Urinary bladder (tissue), 4 donors: ENCODE results near the gene UBE3D. TPM values are rescaled to one million over a fixed set of nuclear protein-coding genes. Genes with fewer than 3 reads are reported as not detected.

Experiments
- DNase-seq: peaks from one replicate; pipeline ENCODE4 v3.0.0-alpha.2; 2015; ENCODE audit errors: extremely low spot score
- H3K27ac ChIP-seq: one replicate; pipeline ENCODE4 v1.5.1; 2013; ENCODE audit warnings: low read depth, mild to moderate bottlenecking, moderate library complexity
- H3K36me3 ChIP-seq: one replicate; pipeline ENCODE4 v1.6.1; 2013; ENCODE audit warnings: mild to moderate bottlenecking, moderate library complexity; ENCODE audit not compliant: insufficient read depth
- H3K4me1 ChIP-seq: one replicate; pipeline ENCODE4 v1.6.1; 2013; ENCODE audit warnings: mild to moderate bottlenecking, moderate library complexity; ENCODE audit not compliant: insufficient read depth
- H3K4me3 ChIP-seq: one replicate; pipeline ENCODE4 v1.5.1; 2013; ENCODE audit warnings: low read depth, low read length
- WGBS: extraction: QIAGEN DNeasy Blood & Tissue Kit; methylation state at CpG from one replicate; pipeline ENCODE4 v1.1.7; 2013; 5-methylcytosine and 5-hydroxymethylcytosine counted together
- polyA plus RNA-seq: library from polyadenylated mRNA; stranded (reverse); fragments of 200-250 nt; gene quantifications from one replicate; pipeline ENCODE4 v1.2.3, GENCODE V29; 2013
- total RNA-seq: library from RNA; depleted of rRNA; stranded (reverse); fragments of >200 nt; gene quantifications from one replicate; pipeline ENCODE4 v1.2.3, GENCODE V29; 2014
- donor health status: healthy with polysubstance abuse.
- donor health status: healthy.

UBE3D gene
- total and polyA plus RNA-seq, 2 donors, result 4.0 to 17.3 TPM

DNA sequence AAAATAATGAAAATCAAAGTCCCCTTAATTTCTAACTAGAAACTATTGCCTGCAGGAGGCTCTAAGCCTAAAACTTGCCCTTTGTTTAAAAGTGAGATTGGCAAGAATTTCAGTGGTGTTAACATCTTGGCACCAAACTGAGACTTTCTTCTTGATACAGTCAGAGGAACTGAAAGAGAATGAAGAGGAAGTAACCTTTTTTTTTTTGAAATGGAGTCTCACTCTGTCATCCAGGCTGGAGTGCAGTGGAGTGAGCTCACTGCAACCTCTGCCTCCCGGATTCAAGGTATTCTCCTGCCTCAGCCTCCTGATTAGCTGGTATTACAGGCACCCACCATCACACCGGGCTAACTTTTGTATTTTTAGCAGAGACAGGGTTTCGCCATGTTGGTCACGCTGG lies 5.4 kb upstream of the UBE3D start:
- no peak overlapping the region for H3K4me3 ChIP-seq
- DNase-seq, result no peak
- 78% methylated on average over 4 of the region's 4 CpGs for WGBS
- no peak overlapping the region for H3K27ac ChIP-seq
- no peaks in the 10 kb centered on the region for H3K36me3 ChIP-seq
- no peaks in the 10 kb centered on the region for H3K4me1 ChIP-seq

DNA sequence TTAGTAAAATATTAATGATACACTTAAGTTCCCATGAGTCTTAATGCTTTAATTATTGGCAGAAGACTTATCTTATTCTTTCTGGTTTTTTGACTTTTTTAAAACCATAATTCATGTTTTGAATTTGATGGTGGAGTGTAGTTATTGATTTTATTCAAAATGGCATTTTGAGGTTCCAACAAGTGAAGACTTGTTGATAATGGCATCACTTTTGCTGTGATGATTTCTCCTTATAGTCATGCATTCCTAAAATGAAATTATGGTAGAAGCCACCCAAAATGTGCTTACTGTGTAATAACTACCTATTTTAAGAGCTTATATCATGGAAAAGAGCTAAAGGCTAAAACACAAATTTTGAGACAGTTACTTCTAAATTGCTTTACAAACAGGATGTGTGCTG lies 4.0 kb upstream of the UBE3D start:
- no peak overlapping the region for H3K4me3 ChIP-seq
- DNase-seq, result no peak
- no peak overlapping the region for H3K27ac ChIP-seq
- H3K36me3 ChIP-seq, result no peaks in the 10 kb centered on the region
- no peaks in the 10 kb centered on the region for H3K4me1 ChIP-seq

DNA sequence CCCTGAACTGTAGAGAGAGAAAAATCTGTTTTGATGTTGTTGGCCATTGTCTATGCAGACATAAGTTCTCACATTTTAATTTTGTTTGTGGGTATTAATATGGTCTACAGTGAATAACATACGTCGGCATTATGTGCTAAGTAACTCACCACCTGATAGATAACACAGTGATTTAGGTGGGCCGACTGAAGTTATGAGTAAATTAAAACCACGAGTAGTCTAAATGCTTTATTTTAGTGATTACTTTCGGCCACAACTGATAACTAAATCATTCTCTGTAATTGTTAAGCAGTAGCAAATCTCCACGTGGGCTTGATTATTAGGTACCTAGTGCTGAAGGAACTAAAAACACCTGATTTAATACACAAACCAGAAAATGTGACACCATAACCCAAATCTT lies 3.0 kb upstream of the UBE3D start:
- Histone ChIP-seq H3K4me1 (no peaks in the 10 kb centered on the region), H3K36me3 (no peaks in the 10 kb centered on the region), H3K27ac (no peak overlapping the region), H3K4me3 (peak overlapping the region; percentile 92)
- whole genome bisulfite sequencing, result 49% methylated on average over 6 of the region's 6 CpGs
- no peak for DNase-seq

DNA sequence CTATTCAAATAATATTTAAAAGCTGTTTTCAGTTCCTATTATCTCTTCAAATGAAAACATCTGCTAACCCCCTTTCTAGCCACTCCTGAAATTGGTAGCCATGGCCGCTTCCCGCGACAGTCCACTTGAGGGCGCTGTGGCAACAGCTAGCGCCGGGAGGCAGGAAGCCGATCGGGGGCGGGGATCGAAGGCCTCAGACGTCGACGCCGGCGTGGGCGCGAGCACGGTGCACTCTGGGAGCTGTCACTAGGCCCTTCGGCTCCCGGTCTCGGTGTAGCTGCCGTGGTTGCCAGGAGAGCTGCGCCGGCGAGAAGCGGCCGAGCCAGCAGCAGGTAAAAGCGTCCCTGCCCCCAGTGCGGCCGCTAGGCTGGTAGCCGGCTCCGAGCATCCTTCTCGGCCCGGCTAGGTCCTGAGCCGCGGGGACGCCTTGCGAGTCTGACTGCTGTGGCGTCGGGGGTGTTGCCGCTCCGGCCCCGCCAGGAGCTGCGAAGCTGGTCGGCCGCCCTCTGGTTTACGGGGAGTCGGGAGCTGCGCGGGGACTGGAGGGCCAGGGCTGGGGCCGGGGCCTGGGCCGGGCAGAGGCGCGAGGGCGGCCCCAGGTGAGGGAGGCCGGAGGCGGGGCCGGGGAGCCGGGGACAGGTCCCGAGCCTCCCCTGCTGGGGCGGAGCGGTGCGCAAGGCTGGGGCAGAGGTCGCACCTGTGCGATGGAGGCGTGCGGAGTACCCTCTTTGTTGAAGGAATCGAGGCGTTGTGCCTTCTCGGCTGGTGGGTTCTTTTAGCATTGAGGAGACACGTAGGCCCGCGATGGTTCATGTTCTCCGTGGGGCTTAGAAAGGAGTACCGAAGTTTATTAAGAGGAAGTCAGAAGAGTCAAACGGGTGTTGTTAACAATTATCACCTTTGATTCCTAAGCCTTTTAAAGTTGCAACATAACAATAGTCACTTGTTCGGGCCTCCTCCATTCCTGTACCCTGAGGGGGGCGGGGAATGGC lies 2.1 kb upstream of the UBE3D start, which contains the start of gene DOP1A:
TSS of gene DOP1A (plus strand) at position 224 of the 992 bp plus-strand sequence. CDS start 29,307 bp downstream, outside the sequence.
- Histone ChIP-seq H3K4me1 (no peaks in the 10 kb centered on the region), H3K4me3 (peak within 1 kb of the TSS; percentile 92), H3K36me3 (no peaks in the 10 kb centered on the region), H3K27ac (peak within 1 kb of the TSS; percentile 38)
- peak; percentile 80 for DNase-seq
- under 1% methylated on average over 78 of the region's 78 CpGs for WGBS

DNA sequence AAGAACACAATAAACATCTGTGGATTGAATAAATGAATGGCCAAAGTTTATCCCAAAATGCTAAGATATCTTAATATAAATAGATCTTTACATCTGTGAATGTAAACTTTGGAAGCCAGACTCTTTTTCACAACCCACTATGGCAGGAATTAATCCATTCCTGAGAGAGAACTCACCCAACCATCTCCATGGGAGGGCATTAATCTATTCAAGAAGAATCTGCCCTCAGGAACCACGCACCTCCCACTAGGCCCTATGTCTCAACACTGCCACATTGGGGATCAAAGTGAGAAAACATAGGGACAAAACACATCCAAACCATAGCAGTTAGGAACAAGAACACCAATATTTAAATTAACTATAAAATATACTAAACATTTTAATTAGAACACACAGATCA lies 3.4 kb downstream of the UBE3D start:
- DNase-seq, result no peak
- Histone ChIP-seq H3K4me1 (no peaks in the 10 kb centered on the region), H3K36me3 (peaks cover 2% of the 10 kb centered on the region), H3K4me3 (no peak overlapping the region), H3K27ac (no peak overlapping the region)
- WGBS, result 92% methylated on average over 1 of the region's 1 CpG

DNA sequence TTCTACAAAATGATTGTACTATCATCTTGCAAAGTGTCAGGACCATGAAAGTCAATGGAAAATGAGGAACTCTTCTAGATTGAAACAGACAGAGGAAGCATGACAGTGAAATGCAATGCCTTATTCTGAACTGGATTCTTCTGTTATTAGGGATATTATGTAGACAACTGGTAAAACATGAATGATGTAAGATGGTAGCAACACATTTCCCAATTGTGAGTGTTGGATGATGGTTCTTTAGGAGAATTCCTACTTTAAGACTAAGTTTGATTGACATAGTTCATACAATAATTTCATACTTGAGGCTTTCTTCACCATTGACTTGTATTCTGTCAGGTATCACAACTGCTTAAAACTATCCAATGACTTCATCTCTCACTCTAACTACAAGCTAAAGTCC lies 4.5 kb downstream of the UBE3D start:
- Histone ChIP-seq H3K36me3 (peaks cover 2% of the 10 kb centered on the region), H3K4me1 (no peaks in the 10 kb centered on the region), H3K4me3 (no peak overlapping the region), H3K27ac (no peak overlapping the region)
- no peak for DNase-seq

DNA sequence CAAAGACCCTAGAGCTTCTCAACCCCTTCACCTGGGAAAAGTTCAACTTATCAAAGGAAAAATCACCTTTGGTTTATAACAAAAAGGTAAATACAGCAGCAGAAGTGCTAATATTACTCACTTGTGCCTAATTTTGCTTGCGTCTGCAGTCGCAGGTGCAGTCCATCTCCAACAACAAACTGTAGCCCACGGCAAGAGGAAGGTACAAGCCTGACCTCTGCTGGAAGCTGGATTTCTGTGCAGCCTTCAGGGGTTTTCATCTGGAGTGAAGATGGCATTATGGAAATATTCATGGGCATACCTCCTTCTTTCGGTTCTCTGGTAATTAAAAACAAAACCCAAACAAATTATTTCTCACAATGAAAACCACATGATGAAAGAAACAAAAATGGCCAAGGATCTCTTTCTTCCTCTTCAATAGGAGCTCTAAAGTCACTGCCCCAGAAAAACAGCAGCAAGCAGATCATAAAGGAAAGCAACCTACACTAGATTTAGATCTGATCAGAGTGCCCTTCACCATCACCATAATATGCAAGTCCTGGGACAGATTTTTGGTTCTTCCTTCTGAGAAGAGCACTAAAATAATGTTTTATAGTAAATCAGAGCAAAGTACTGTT lies 7.8 kb downstream of the UBE3D start:
- Histone ChIP-seq H3K27ac (no peak overlapping the region), H3K4me3 (no peak overlapping the region), H3K4me1 (no peaks in the 10 kb centered on the region), H3K36me3 (peaks cover 2% of the 10 kb centered on the region)
- 28% methylated on average over 4 of the region's 4 CpGs for WGBS
- no peak for DNase-seq

DNA sequence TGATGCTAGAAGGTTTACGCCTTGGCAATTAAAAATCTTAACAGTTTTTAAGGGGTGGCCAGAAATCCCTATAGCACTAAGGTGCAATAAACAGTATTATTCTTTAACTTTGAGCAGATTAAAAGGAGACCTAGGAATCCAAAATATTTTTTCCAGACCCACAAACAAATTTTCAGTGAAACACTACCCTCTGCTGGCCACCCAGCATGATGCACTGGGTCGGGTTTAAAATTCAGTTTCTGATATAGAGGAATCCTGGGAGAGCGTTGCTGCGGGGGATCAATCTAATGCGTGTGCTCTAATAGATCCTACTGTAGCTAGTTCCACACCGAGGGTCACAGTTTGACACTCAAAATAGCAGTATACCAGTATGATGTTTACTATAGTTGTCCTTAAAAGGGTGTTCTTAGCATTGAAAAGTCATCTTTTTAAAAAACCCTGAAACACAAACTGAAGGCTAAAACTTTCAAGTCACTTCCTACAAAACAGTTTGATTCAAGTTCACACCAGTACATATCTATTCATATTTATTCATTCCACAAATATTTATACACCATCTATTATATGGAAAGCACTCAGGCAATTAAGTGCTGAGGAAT lies 10.2 kb downstream of the UBE3D start:
- H3K4me1 ChIP-seq, result no peaks in the 10 kb centered on the region
- no peak for DNase-seq
- no peak overlapping the region for H3K27ac ChIP-seq
- no peaks in the 10 kb centered on the region for H3K36me3 ChIP-seq
- no peak overlapping the region for H3K4me3 ChIP-seq
- WGBS, result 19% methylated on average over 6 of the region's 6 CpGs

DNA sequence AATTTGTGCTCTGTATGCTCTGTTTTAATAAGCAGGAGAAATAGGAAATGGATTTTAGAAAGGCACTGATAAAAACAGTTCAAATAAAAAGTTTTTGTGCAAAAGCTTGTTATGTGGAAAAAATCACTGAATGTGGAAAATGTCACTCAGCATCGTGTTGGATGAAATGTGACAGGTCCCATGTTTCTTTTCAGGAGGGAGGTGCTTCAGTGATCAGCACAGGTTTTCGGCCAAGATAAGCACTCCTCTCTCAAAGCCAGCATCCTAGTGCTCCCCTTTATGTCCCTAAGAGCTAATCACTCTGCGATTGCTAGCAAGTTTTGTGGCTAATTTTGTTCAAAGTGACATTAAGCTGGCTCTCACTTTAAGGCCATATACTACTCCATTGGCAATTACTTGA lies 12.0 kb downstream of the UBE3D start:
- WGBS, result 88% methylated on average over 3 of the region's 3 CpGs
- Histone ChIP-seq H3K27ac (no peak overlapping the region), H3K4me3 (no peak overlapping the region), H3K36me3 (no peaks in the 10 kb centered on the region), H3K4me1 (no peaks in the 10 kb centered on the region)
- no peak for DNase-seq

DNA sequence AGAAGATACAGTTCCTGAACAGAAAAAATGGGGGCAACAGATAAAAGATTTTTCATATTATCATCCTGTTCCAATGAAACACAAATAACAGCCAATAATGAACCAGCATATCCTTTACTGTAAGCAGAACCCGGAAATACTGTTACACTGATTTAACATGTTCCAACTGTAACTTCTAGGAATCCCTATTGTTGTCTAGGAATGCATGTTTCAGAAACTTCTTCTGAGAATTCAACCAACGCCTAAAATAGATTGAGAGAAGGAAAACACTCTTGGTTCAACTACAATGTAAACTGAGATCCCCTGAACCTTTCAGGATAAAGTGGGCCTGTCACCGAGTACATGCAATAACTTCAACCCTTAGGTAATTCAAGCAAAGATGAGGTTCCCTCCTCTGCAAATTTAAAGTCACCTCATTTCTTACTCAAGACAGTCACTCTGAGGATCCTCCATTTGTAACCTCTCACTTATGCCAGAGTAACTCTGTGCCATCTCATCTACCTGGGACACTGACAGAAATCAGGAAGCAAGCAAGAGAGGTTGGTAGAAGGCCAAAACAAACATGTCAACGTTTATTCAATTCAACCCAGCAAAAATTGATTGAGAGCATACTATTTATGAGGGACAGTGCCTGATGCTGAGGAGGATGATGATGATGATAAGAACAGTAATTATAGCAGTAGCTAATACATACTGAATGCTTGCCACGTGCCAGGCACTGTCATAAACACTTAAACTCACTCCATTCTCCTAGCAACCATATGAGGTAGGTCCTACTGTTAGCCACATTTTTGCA lies 14.1 kb downstream of the UBE3D start:
- Histone ChIP-seq H3K4me1 (no peaks in the 10 kb centered on the region), H3K36me3 (no peaks in the 10 kb centered on the region), H3K4me3 (no peak overlapping the region), H3K27ac (no peak overlapping the region)
- WGBS, result 59% methylated on average over 5 of the region's 5 CpGs
- no peak for DNase-seq

DNA sequence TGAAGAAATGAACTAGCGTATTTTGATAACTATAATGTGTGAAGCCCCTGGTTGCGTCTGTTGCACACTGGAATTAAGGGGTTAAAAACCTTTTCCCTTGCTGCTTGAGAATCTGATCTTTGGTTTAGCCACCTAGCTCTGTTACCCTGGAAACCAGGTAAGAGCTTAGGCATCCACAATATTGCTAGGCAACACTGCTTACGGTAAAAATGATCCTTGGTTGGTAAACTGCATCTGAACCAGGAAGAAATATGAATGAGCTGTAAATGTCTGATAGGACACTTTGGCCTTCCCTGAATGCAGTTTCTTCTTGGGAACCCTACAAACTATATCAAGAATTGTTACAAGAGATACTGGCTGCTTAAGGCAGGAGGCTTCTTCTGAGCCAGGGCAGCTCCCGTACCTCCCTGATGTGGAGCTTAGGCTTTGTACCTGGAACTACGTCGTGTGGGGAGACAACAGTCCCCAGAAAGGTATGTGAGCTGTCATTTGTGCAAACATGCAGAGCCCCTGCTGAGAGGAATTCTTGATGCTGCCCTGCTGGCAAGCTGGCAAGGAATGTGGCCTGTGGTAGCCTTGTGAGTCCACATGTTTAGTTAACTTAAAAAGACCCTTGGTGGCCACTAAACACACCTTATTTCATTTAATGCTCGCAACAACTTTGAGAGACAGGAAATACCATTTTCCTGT lies 18.4 kb downstream of the UBE3D start:
- H3K4me1 ChIP-seq, result no peaks in the 10 kb centered on the region
- WGBS, result 85% methylated on average over 7 of the region's 7 CpGs
- no peak overlapping the region for H3K4me3 ChIP-seq
- no peak overlapping the region for H3K27ac ChIP-seq
- peaks cover 2% of the 10 kb centered on the region for H3K36me3 ChIP-seq
- DNase-seq, result no peak

DNA sequence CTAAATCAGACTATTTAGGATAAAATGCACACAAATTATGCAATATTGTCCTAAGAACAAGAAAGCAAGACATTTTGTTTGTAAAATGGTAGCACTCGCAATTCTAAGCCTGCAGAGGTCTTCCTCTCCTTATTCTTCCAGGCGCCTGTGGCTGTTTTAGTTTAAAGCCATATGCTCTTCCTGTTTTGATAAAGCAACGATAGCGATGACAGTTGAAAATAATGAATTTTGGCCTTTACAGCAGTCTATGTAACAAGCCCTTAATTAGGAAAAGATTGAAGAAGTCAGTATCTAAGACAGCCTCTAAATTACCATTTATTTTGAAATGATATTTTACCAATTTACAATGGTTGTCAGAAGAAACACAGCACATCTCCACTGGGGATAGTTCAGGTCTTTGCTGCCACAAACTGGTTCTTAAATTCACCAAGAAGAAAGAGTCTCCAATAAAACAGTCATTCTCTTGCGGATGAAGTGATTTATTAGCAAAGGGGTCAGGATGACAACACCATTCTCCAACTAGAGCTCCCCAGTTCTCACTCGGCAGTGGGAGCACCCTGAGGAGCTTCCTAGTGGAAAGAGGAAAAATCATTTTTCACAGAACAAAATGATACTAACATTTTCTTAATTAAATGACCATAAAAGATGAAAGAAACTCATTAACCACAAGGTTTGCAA lies 21.4 kb downstream of the UBE3D start:
- WGBS, result 86% methylated on average over 6 of the region's 6 CpGs
- H3K36me3 ChIP-seq, result peaks cover 2% of the 10 kb centered on the region
- no peak for DNase-seq
- H3K4me3 ChIP-seq, result no peak overlapping the region
- H3K4me1 ChIP-seq, result no peaks in the 10 kb centered on the region
- no peak overlapping the region for H3K27ac ChIP-seq
